GM18517 (cell line): ENCODE data around the gene GRIN2A.

ENCODE experiments used
- ATAC-seq: cut with Tn5 transposase; IDR thresholded peaks from one replicate; pipeline ENCODE4 v1.9.1; 2021; ENCODE audit warnings: mild to moderate bottlenecking, moderate library complexity; ENCODE audit not compliant: unreplicated experiment

GRIN2A gene

GRCh38 chr16:9870962-9871361 is 311.3 kb downstream of the GRIN2A start:
- ATAC-seq: no peak

- ATAC-seq: no peak
Observed at GRCh38 chr16:9869776-9870175, 312.5 kb downstream of the GRIN2A start.

- ATAC-seq: no peak
Observed at GRCh38 chr16:9868606-9869149, 313.6 kb downstream of the GRIN2A start.

- ATAC-seq: no peak
Observed at GRCh38 chr16:9867176-9867575, 315.1 kb downstream of the GRIN2A start.

GRCh38 chr16:9864461-9864860 is 317.8 kb downstream of the GRIN2A start:
- no peak for ATAC-seq

- ATAC-seq: no peak
Observed at GRCh38 chr16:9862327-9862726, 319.9 kb downstream of the GRIN2A start.

- ATAC-seq: no peak
Observed at GRCh38 chr16:9860876-9861275, 321.4 kb downstream of the GRIN2A start.

GRCh38 chr16:9859701-9860327 is 322.4 kb downstream of the GRIN2A start:
- ATAC-seq: no peak

GRCh38 chr16:9854675-9855074 is 327.6 kb downstream of the GRIN2A start:
- ATAC-seq: no peak

- no peak for ATAC-seq
Observed at GRCh38 chr16:9852003-9852402, 330.2 kb downstream of the GRIN2A start.

GRCh38 chr16:9850817-9851216 is 331.4 kb downstream of the GRIN2A start:
- no peak for ATAC-seq

GRCh38 chr16:9849697-9850245 is 332.5 kb downstream of the GRIN2A start:
- no peak for ATAC-seq

GRCh38 chr16:9847146-9847545 is 335.1 kb downstream of the GRIN2A start:
- ATAC-seq: no peak

- ATAC-seq: no peak
Observed at GRCh38 chr16:9846362-9847099, 335.7 kb downstream of the GRIN2A start.

- ATAC-seq: no peak
Observed at GRCh38 chr16:9845661-9846361, 336.4 kb downstream of the GRIN2A start.

- no peak for ATAC-seq
Observed at GRCh38 chr16:9844361-9844760, 337.9 kb downstream of the GRIN2A start.

GRCh38 chr16:9843424-9844018 is 338.7 kb downstream of the GRIN2A start:
- no peak for ATAC-seq

- no peak for ATAC-seq
Observed at GRCh38 chr16:9840761-9841665, 341.2 kb downstream of the GRIN2A start.

GRCh38 chr16:9837481-9837880 is 344.7 kb downstream of the GRIN2A start:
- no peak for ATAC-seq

- no peak for ATAC-seq
Observed at GRCh38 chr16:9836118-9836736, 346.0 kb downstream of the GRIN2A start.
